Fibroblast of lung (primary cell): Measurements from ENCODE around the gene SPCS2. TPM values are rescaled to one million over a fixed set of nuclear protein-coding genes. Genes with fewer than 3 reads are reported as not detected.

ENCODE experiments used
- DNase-seq, 2 donors: peaks; one replicate each; pipeline versions ENCODE4 v3.0.0 to v3.0.0-alpha.2; 2010; ENCODE audit warnings: low read depth in 2 of 2
- H2AFZ ChIP-seq: 2 replicates; pipeline ENCODE4 v1.5.1; 2012; ENCODE audit warnings: low read length, control low read depth, inconsistent platforms
- H3K27ac ChIP-seq: 2 replicates; pipeline ENCODE4 v1.5.1; 2011; ENCODE audit warnings: low read length, control low read depth; ENCODE audit not compliant: insufficient read depth
- H3K27me3 ChIP-seq: 2 replicates; pipeline ENCODE4 v1.5.1; 2011; ENCODE audit warnings: mild to moderate bottlenecking, low read length; ENCODE audit not compliant: control insufficient read depth, insufficient read depth
- H3K36me3 ChIP-seq: 2 replicates; pipeline ENCODE4 v1.5.1; 2011; ENCODE audit warnings: low read length; ENCODE audit not compliant: control insufficient read depth, insufficient read depth
- H3K4me1 ChIP-seq: 2 replicates; pipeline ENCODE4 v1.5.1; 2011; ENCODE audit warnings: low read length; ENCODE audit not compliant: control insufficient read depth, insufficient read depth; ENCODE audit errors: extremely low read depth
- H3K4me2 ChIP-seq: 2 replicates; pipeline ENCODE4 v1.5.1; 2011; ENCODE audit warnings: low read length, control low read depth; ENCODE audit not compliant: insufficient read depth; ENCODE audit errors: extremely low read depth
- H3K4me3 ChIP-seq, 4 experiments: fragments of 200-600 bp in 1 of 4; sonication (generic) in 1 of 4; replicated peaks in 1 of 4; 2 replicates each; pipeline ENCODE4 v1.5.1; 2011 to 2016; ENCODE audit warnings: low read length in 4 of 4, low read depth in 3 of 4, mild to moderate bottlenecking in 3 of 4, control low read depth in 2 of 4, inconsistent platforms in 1 of 4, mixed read lengths in 1 of 4; ENCODE audit not compliant: insufficient read depth in 1 of 4; ENCODE audit errors: control extremely low read depth in 1 of 4
- H3K79me2 ChIP-seq: 2 replicates; pipeline ENCODE4 v1.5.1; 2012; ENCODE audit warnings: mild to moderate bottlenecking, low read length, inconsistent platforms; ENCODE audit not compliant: control insufficient read depth, insufficient read depth
- H3K9ac ChIP-seq: 2 replicates; pipeline ENCODE4 v1.5.1; 2011; ENCODE audit warnings: mild to moderate bottlenecking, low read length, control low read depth; ENCODE audit not compliant: insufficient read depth
- H3K9me3 ChIP-seq: 2 replicates; pipeline ENCODE4 v1.5.1; 2012; ENCODE audit warnings: low read depth, low read length; ENCODE audit not compliant: control insufficient read depth, insufficient read depth
- H4K20me1 ChIP-seq: 2 replicates; pipeline ENCODE4 v1.5.1; 2011; ENCODE audit warnings: low read length; ENCODE audit not compliant: control insufficient read depth, insufficient read depth; ENCODE audit errors: extremely low read depth
- CTCF ChIP-seq, 2 donors: IDR thresholded peaks in 1 of 2; conservative IDR thresholded peaks in 1 of 2; 1 replicate in 1 of 2; 2 replicates in 1 of 2; pipeline ENCODE4 v1.5.1; 2011 to 2012; ENCODE audit warnings: low read length in 2 of 2, control low read depth in 1 of 2, inconsistent platforms in 1 of 2, low read depth in 1 of 2, mild to moderate bottlenecking in 1 of 2
- EZH2 ChIP-seq: IDR thresholded peaks from 2 replicates; pipeline ENCODE4 v1.5.1; 2012; ENCODE audit warnings: low read length, control low read depth, mild to moderate bottlenecking; ENCODE audit errors: missing control alignments
- polyA plus RNA-seq, 2 donors: library from polyadenylated mRNA; depleted of rRNA in 1 of 2; stranded (reverse) in 1 of 2; unstranded in 1 of 2; fragments of >200 nt; gene quantifications; 2 replicates each; pipeline ENCODE4 v1.2.1, GENCODE V29; 2011 to 2012; ENCODE audit warnings: missing spikeins in 1 of 2
- total RNA-seq: library from RNA; depleted of rRNA; stranded (reverse); fragments of >200 nt; gene quantifications from 2 replicates; pipeline ENCODE4 v1.2.1, GENCODE V29; 2014

SPCS2 gene
- total and polyA plus RNA-seq, 2 donors (not counting 1 experiment from before 2014, with no cell fraction given), result 11.7 to 97.9 TPM

GRCh38 chr11:74933765-74934164 is 15.3 kb upstream of the SPCS2 start:
- peaks cover 2% of the 10 kb centered on the region for H4K20me1 ChIP-seq
- no peaks in the 10 kb centered on the region for H3K79me2 ChIP-seq
- TF ChIP-seq EZH2 (no peak), CTCF (conservative IDR thresholded peaks at IDR 0.05 in 1 of 2, IDR thresholded peaks at IDR 0.05 in 1 of 2; ENCODE audit: low read depth in 1 of 2, low read length in 2 of 2) (no peak)
- H3K9me3 ChIP-seq, result no peaks in the 10 kb centered on the region
- H3K4me3 ChIP-seq, result no peak overlapping the region
- no peak overlapping the region for H2AFZ ChIP-seq
- H3K9ac ChIP-seq, result no peak overlapping the region
- H3K4me2 ChIP-seq, result no peak overlapping the region
- no peak overlapping the region for H3K27ac ChIP-seq
- peaks cover 3% of the 10 kb centered on the region for H3K4me1 ChIP-seq
- peaks cover 2% of the 10 kb centered on the region for H3K36me3 ChIP-seq
- DNase-seq, result no peak
- no peaks in the 10 kb centered on the region for H3K27me3 ChIP-seq

DNA sequence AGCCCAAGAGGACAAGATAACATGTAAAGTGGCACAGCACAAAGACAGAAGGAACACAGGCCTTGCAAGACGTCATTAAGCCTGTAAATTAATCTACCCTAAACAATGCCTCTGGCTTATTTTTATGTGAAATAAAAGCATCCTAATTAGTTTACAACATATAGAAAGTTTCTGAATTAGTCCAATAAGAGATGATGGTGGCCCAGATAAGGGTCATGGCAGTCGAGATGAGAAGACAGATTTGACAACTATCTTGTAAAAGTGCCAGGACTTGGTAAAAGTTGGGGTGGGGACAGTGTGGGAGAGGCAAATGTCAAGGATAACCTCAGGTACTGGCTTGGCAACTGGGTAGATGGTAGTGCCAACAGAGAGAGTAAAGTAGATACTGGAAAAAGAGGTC is 13.8 kb upstream of the SPCS2 start:
- H3K27me3 ChIP-seq, result no peaks in the 10 kb centered on the region
- H3K36me3 ChIP-seq, result peaks cover 2% of the 10 kb centered on the region
- DNase-seq, result no peak
- TF ChIP-seq CTCF (conservative IDR thresholded peaks at IDR 0.05 in 1 of 2, IDR thresholded peaks at IDR 0.05 in 1 of 2; ENCODE audit: low read depth in 1 of 2, low read length in 2 of 2) (no peak), EZH2 (no peak)
- H3K4me2 ChIP-seq, result no peak overlapping the region
- no peak overlapping the region for H2AFZ ChIP-seq
- H3K27ac ChIP-seq, result no peak overlapping the region
- peaks cover 3% of the 10 kb centered on the region for H3K4me1 ChIP-seq
- H3K9me3 ChIP-seq, result no peaks in the 10 kb centered on the region
- no peak overlapping the region for H3K4me3 ChIP-seq
- no peak overlapping the region for H3K9ac ChIP-seq
- peaks cover 2% of the 10 kb centered on the region for H4K20me1 ChIP-seq
- H3K79me2 ChIP-seq, result no peaks in the 10 kb centered on the region

DNA sequence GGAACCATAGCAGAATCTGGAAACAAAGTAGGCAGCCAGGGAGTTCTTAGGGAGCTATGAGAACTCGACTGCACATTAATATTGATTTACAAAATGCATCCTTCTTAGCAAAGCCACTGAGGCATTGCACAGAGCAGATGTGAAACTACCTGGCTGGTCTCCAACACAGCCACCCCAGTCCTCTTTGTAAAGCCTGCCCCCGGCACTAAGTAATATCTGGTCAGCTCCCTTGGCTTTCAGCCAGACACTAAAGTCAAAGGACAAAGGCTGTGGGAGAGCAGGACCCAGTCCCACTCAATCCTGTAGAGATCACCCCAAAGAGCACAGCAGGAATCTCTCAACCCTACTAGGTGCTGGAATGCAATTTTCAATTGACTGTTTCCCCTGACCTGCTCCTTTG is 13.0 kb upstream of the SPCS2 start:
- no peak overlapping the region for H3K4me2 ChIP-seq
- no peak overlapping the region for H2AFZ ChIP-seq
- peaks cover 4% of the 10 kb centered on the region for H3K36me3 ChIP-seq
- peaks cover 3% of the 10 kb centered on the region for H3K4me1 ChIP-seq
- DNase-seq, result no peak
- peaks cover 2% of the 10 kb centered on the region for H4K20me1 ChIP-seq
- H3K4me3 ChIP-seq, result no peak overlapping the region
- H3K27me3 ChIP-seq, result no peaks in the 10 kb centered on the region
- H3K27ac ChIP-seq, result no peak overlapping the region
- no peaks in the 10 kb centered on the region for H3K9me3 ChIP-seq
- H3K79me2 ChIP-seq, result no peaks in the 10 kb centered on the region
- H3K9ac ChIP-seq, result no peak overlapping the region
- no peak for TF ChIP-seq EZH2
